ENCODE results near the gene COA8.

- TF ChIP-seq CTCF (IDR thresholded peaks at IDR 0.05; ENCODE audit: insufficient read depth, low read length): no peak
- no peak for TF ChIP-seq REST (IDR thresholded peaks at IDR 0.05; ENCODE audit: insufficient replicate concordance, low read depth)
- no peak for TF ChIP-seq POLR2AphosphoS5 (IDR thresholded peaks at IDR 0.05; ENCODE audit: low read depth)
- no peak for TF ChIP-seq GABPA (IDR thresholded peaks at IDR 0.05; ENCODE audit: low read depth)
- TF ChIP-seq SPI1 (IDR thresholded peaks at IDR 0.05; ENCODE audit: borderline replicate concordance, low read depth): no peak
Observed at GRCh38 chr14:103517174-103517566, 45.6 kb upstream of the COA8 start.
